Psoas muscle (tissue), 8 donors: Measurements from ENCODE around the gene KDM2A. TPM values are rescaled to one million over a fixed set of nuclear protein-coding genes. Genes with fewer than 3 reads are reported as not detected.

Source experiments
- ATAC-seq, 4 donors: fragments of 200-7000 bp; cut with Tn5 transposase; one replicate each; pipeline ENCODE4 v1.9.1; 2020; ENCODE audit warnings: moderate library complexity in 3 of 4, mild to moderate bottlenecking in 2 of 4
- DNase-seq, 2 donors: peaks; one replicate each; pipeline ENCODE4 v3.0.0-alpha.2; 2020
- H3K27ac ChIP-seq: fragments of 200-600 bp; one replicate; pipeline ENCODE4 v1.8.0; 2022
- H3K27me3 ChIP-seq, 3 donors: fragments of 200-600 bp in 1 of 3; one replicate each; pipeline versions ENCODE4 v1.6.1 to v1.8.0; 2013 to 2022; ENCODE audit warnings: low read length in 2 of 3, mild to moderate bottlenecking in 2 of 3, moderate library complexity in 1 of 3; ENCODE audit not compliant: insufficient read depth in 3 of 3
- H3K36me3 ChIP-seq, 2 donors: fragments of 200-600 bp in 1 of 2; one replicate each; pipeline versions ENCODE4 v1.6.1 to v1.8.0; 2013 to 2022; ENCODE audit warnings: low read depth in 1 of 2, mild to moderate bottlenecking in 1 of 2, moderate library complexity in 1 of 2; ENCODE audit not compliant: insufficient read depth in 1 of 2
- H3K4me1 ChIP-seq: fragments of 200-600 bp; one replicate; pipeline ENCODE4 v1.8.0; 2022
- H3K4me3 ChIP-seq: fragments of 200-600 bp; one replicate; pipeline ENCODE4 v1.8.0; 2022; ENCODE audit warnings: mild to moderate bottlenecking
- H3K9me3 ChIP-seq: fragments of 200-600 bp; one replicate; pipeline ENCODE4 v1.8.0; 2022
- CTCF ChIP-seq: fragments of 200-600 bp; IDR thresholded peaks from one replicate; pipeline ENCODE4 v1.8.0; 2022; ENCODE audit warnings: antibody characterized with exemption
- WGBS, 3 donors: extraction: QIAGEN DNeasy Blood & Tissue Kit; methylation state at CpG; one replicate each; pipeline versions ENCODE4 v1.1.6 to v1.1.7; 2013; 5-methylcytosine and 5-hydroxymethylcytosine counted together
- intact Hi-C, 2 donors: fragments of 100-400 bp; cut with DNase I; formaldehyde crosslinking; loops; one replicate each; pipeline versions ENCODE4 v1.11.0 to v1.14.2; 2022
- polyA plus RNA-seq, 3 donors: library from polyadenylated mRNA; stranded (reverse); fragments of 200-250 nt; gene quantifications; one replicate each; pipeline ENCODE4 v1.2.3, GENCODE V29; 2013
- total RNA-seq, 4 donors: library from RNA; stranded (reverse); fragmentation: NEBNext Ultra II Directional in 2 of 4; extraction: Animal tissue kit (Norgen Biotek cat#: 25700) in 2 of 4; gene quantifications; one replicate each; pipeline versions ENCODE4 v1.2.1 to v1.2.4, GENCODE V29; 2021 to 2023
- donor health status: healthy with polysubstance abuse.
- donor health status: DM: no; HTN: no; CAD: no; lungs with moderate emphysema.
- donor health status: Bipolar disorder and iron deficiency.
- donor health status: healthy.
- donor health status: DM: yes; HTN: yes; CAD: no.
- donor health status: DM: no; HTN: no; CAD: no.
- donor health status: DM: no; HTN: no; CAD: no.
- donor health status: DM: yes; HTN: yes; CAD: no.

KDM2A gene
- total and polyA plus RNA-seq, 7 donors: 26.6 to 67.9 (median 52.4) TPM

GRCh38 chr11:67102664-67103063 is 16.4 kb upstream of the KDM2A start:
- Histone ChIP-seq H3K4me1 (no peaks in the 10 kb centered on the region), H3K27me3 (no peaks in the 10 kb centered on the region), H3K36me3 (no peaks in the 10 kb centered on the region), H3K27ac (no peak overlapping the region), H3K9me3 (no peaks in the 10 kb centered on the region), H3K4me3 (no peak overlapping the region)
- DNase-seq: no peak
- TF ChIP-seq CTCF: no peak
- 85 to 92% (median 85%) methylated on average over 5 to 8 of the region's 8 CpGs for WGBS, 3 donors
- ATAC-seq: no peak
- intact Hi-C loops: no loop called here

DNA sequence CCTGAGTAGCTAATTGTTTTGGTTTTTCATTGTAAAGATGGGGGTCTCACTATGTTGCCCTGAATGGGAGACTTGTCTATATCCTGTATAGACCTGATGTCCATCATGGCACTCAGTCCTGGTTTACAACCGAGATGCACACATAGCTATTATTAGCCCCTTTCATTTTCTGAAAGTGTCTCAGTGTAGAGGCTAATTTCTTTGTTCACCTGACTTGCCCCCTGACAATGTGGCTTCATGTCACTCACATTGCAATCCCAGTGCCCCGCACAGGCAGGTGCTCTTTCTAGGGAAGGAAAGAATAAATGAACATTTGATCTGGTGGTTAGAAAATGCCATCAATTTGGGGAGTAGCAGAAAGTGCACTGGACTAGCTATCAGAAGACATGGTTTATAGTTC is 13.1 kb upstream of the KDM2A start:
- intact Hi-C loops: no loop called here
- WGBS, 3 donors: 85 to 89% (median 86%) methylated on average over 2 of the region's 2 CpGs
- no peaks in the 10 kb centered on the region for H3K36me3 ChIP-seq
- peaks cover 4% of the 10 kb centered on the region for H3K4me1 ChIP-seq
- no peak for DNase-seq
- TF ChIP-seq CTCF: no peak
- H3K9me3 ChIP-seq: no peaks in the 10 kb centered on the region
- no peak for ATAC-seq
- H3K27ac ChIP-seq: no peak overlapping the region
- H3K4me3 ChIP-seq: no peak overlapping the region
- H3K27me3 ChIP-seq: no peaks in the 10 kb centered on the region

DNA sequence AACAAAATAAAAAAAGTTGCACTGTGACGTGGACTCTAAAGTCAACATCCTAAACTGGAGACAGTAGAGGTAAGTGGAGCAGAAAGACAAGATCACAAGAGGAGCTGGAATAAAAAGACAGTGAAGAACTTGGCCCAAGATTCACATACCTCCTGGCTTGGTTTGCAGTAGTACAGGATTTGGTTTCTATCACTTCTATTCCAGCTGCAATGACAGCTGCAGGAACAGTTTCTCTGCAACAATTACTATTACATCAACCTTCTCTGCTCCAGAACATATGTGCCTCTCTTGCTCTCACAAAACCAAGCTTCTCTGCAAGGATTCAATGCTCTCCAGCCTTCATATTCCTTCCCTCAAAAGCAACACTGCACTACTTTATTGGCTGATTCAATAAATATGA is 7.8 kb upstream of the KDM2A start:
- no peaks in the 10 kb centered on the region for H3K36me3 ChIP-seq
- DNase-seq: no peak
- no peaks in the 10 kb centered on the region for H3K9me3 ChIP-seq
- peak overlapping the region; percentile 18 for H3K27ac ChIP-seq
- no peak overlapping the region for H3K4me3 ChIP-seq
- 12 to 28% (median 15%) methylated on average over 1 of the region's 1 CpG for WGBS, 3 donors
- intact Hi-C loops: no loop called here
- ATAC-seq: peak; percentile 62 to 91 (median 80)
- no peaks in the 10 kb centered on the region for H3K27me3 ChIP-seq
- H3K4me1 ChIP-seq: peaks cover 15% of the 10 kb centered on the region
- TF ChIP-seq CTCF: no peak

- H3K9me3 ChIP-seq: no peaks in the 10 kb centered on the region
- H3K4me3 ChIP-seq: no peak overlapping the region
- no peak overlapping the region for H3K27ac ChIP-seq
- DNase-seq: no peak
- intact Hi-C loops: no loop called here
- 91 to 99% (median 92%) methylated on average over 5 of the region's 5 CpGs for WGBS, 3 donors
- peaks cover 21% of the 10 kb centered on the region for H3K4me1 ChIP-seq
- no peaks in the 10 kb centered on the region for H3K27me3 ChIP-seq
- H3K36me3 ChIP-seq: no peaks in the 10 kb centered on the region
- no peak for TF ChIP-seq CTCF
- ATAC-seq: no peak
Measured at GRCh38 chr11:67113231-67113721, 5.8 kb upstream of the KDM2A start.

GRCh38 chr11:67114275-67114896 is 4.7 kb upstream of the KDM2A start:
- peaks cover 21% of the 10 kb centered on the region for H3K4me1 ChIP-seq
- no peak overlapping the region for H3K4me3 ChIP-seq
- TF ChIP-seq CTCF: no peak
- ATAC-seq: no peak
- no peak overlapping the region for H3K27ac ChIP-seq
- WGBS, 3 donors: 90 to 94% (median 91%) methylated on average over 10 of the region's 10 CpGs
- intact Hi-C loops: no loop called here
- H3K9me3 ChIP-seq: no peaks in the 10 kb centered on the region
- no peak for DNase-seq
- H3K36me3 ChIP-seq: no peaks in the 10 kb centered on the region
- no peaks in the 10 kb centered on the region for H3K27me3 ChIP-seq
